Endothelial cell of umbilical vein (primary cell): Measurements from ENCODE around the gene YPEL5. TPM values are rescaled to one million over a fixed set of nuclear protein-coding genes. Genes with fewer than 3 reads are reported as not detected.

Experiments used
- BruUV-seq: library from RNA; stranded (reverse); fragments of 400-500 nt; replicated peaks from 2 replicates; lab custom pipeline; 2021; lab: Mats Ljungman, UMichigan
- CTCF ChIA-PET: fragments of 300-600, 350-600 bp; sonication (Branson Sonifier 250); formaldehyde crosslinking; loops from one replicate; lab custom pipeline; 2021; ENCODE audit warnings: antibody characterized with exemption, inconsistent platforms; lab: Charles Lee
- POLR2A ChIA-PET: fragments of 300-600, 350-600 bp; sonication (Branson Sonifier 250); formaldehyde crosslinking; loops from one replicate; lab custom pipeline; 2021; ENCODE audit warnings: antibody characterized with exemption, inconsistent platforms; lab: Charles Lee
- DNase-seq: peaks from one replicate; pipeline ENCODE4 v3.0.0-alpha.2; 2011; ENCODE audit warnings: low read depth, low spot score
- FAIRE-seq: peaks from 2 replicates; lab custom pipeline; 2011; peaks lifted over from hg19 to GRCh38; lab: Jason Lieb, UNC
- H2AFZ ChIP-seq: 2 replicates; pipeline ENCODE4 v1.6.0; 2012; ENCODE audit warnings: low read depth, low read length, control low read depth, inconsistent platforms
- H3K27ac ChIP-seq: 2 replicates; pipeline ENCODE4 v1.5.1; 2011; ENCODE audit warnings: low read depth, mild to moderate bottlenecking, control low read depth, low read length, moderate library complexity; ENCODE audit not compliant: insufficient read depth
- H3K27me3 ChIP-seq, 2 experiments: 2 replicates each; pipeline versions ENCODE4 v1.6.0 to v1.6.1; 2011; ENCODE audit warnings: low read length in 2 of 2, mixed read lengths in 1 of 2; ENCODE audit not compliant: control insufficient read depth in 2 of 2, insufficient read depth in 2 of 2
- H3K36me3 ChIP-seq, 2 experiments: 2 replicates in 1 of 2; 3 replicates in 1 of 2; pipeline ENCODE4 v1.5.1; 2011; ENCODE audit warnings: low read length in 2 of 2, mild to moderate bottlenecking in 1 of 2, moderate library complexity in 1 of 2; ENCODE audit not compliant: control insufficient read depth in 2 of 2, insufficient read depth in 2 of 2; ENCODE audit errors: extremely low read depth in 1 of 2
- H3K4me1 ChIP-seq: 3 replicates; pipeline ENCODE4 v1.5.1; 2011; ENCODE audit warnings: mild to moderate bottlenecking, low read length; ENCODE audit not compliant: control insufficient read depth, insufficient read depth; ENCODE audit errors: extremely low read depth
- H3K4me2 ChIP-seq: 2 replicates; pipeline ENCODE4 v1.6.1; 2011; ENCODE audit warnings: low read length, control low read depth, mixed read lengths; ENCODE audit not compliant: insufficient read depth
- H3K4me3 ChIP-seq, 3 experiments: fragments of 200-600 bp in 1 of 3; sonication (generic), shearing (Covaris generic) in 1 of 3; replicated peaks in 1 of 3; 2 replicates each; pipeline ENCODE4 v1.5.1; 2011 to 2016; ENCODE audit warnings: control low read depth in 3 of 3, low read length in 3 of 3, mild to moderate bottlenecking in 2 of 3, inconsistent platforms in 1 of 3, low read depth in 1 of 3, moderate library complexity in 1 of 3; ENCODE audit not compliant: insufficient read depth in 1 of 3
- H3K79me2 ChIP-seq: 2 replicates; pipeline ENCODE4 v1.6.0; 2012; ENCODE audit warnings: low read length, inconsistent platforms; ENCODE audit not compliant: control insufficient read depth, insufficient read depth
- H3K9ac ChIP-seq: replicated peaks from 2 replicates; pipeline ENCODE3; 2011; ENCODE audit warnings: low read length, control low read depth; ENCODE audit not compliant: insufficient read depth; ENCODE audit errors: extremely low read depth
- H3K9me1 ChIP-seq: replicated peaks from 3 replicates; pipeline ENCODE4 v1.6.0; 2011; ENCODE audit warnings: mild to moderate bottlenecking, low read length; ENCODE audit not compliant: control insufficient read depth, insufficient read depth; ENCODE audit errors: extremely low read depth
- H3K9me3 ChIP-seq: replicated peaks from 2 replicates; pipeline ENCODE4 v1.5.1; 2012; ENCODE audit warnings: low read length, inconsistent platforms; ENCODE audit not compliant: control insufficient read depth, insufficient read depth
- H4K20me1 ChIP-seq: replicated peaks from 2 replicates; pipeline ENCODE3; 2011; ENCODE audit warnings: mild to moderate bottlenecking, low read length; ENCODE audit not compliant: control insufficient read depth, insufficient read depth; ENCODE audit errors: extremely low read depth
- CTCF ChIP-seq, 2 donors: IDR thresholded peaks; 1 replicate in 1 of 2; 2 replicates in 1 of 2; pipeline ENCODE4 v1.5.1; 2011; ENCODE audit warnings: low read length in 2 of 2, mild to moderate bottlenecking in 2 of 2, moderate library complexity in 2 of 2, control low read depth in 1 of 2, inconsistent platforms in 1 of 2, low read depth in 1 of 2; ENCODE audit not compliant: insufficient read depth in 1 of 2; ENCODE audit errors: extremely low read depth in 1 of 2
- EZH2 ChIP-seq: IDR thresholded peaks from 2 replicates; pipeline ENCODE4 v1.6.1; 2012; ENCODE audit warnings: borderline replicate concordance, low read depth, mild to moderate bottlenecking, moderate library complexity, low read length, inconsistent platforms; ENCODE audit not compliant: severe bottlenecking
- FOS ChIP-seq: IDR thresholded peaks from 2 replicates; pipeline ENCODE4 v1.6.1; 2011; ENCODE audit warnings: mild to moderate bottlenecking, low read length, moderate library complexity, borderline replicate concordance; ENCODE audit not compliant: insufficient read depth
- GATA2 ChIP-seq: IDR thresholded peaks from 2 replicates; pipeline ENCODE4 v1.7.0; 2011; ENCODE audit warnings: low read depth, mild to moderate bottlenecking, moderate library complexity, mixed read lengths, low read length; ENCODE audit not compliant: insufficient read length, insufficient read depth
- JUN ChIP-seq: IDR thresholded peaks from 2 replicates; pipeline ENCODE4 v1.6.1; 2011; ENCODE audit warnings: borderline replicate concordance, low read depth; ENCODE audit not compliant: insufficient read length, insufficient read depth
- MAX ChIP-seq: IDR thresholded peaks from 2 replicates; pipeline ENCODE4 v1.6.1; 2011; ENCODE audit not compliant: insufficient read depth, insufficient read length
- MYC ChIP-seq: IDR thresholded peaks from one replicate; pipeline ENCODE4 v1.6.1; 2011; ENCODE audit warnings: mild to moderate bottlenecking, low read depth, low read length
- POLR2A ChIP-seq: IDR thresholded peaks from 2 replicates; pipeline ENCODE4 v1.6.1; 2012; ENCODE audit warnings: low read depth, mild to moderate bottlenecking, control low read depth, low read length
- POLR2AphosphoS5 ChIP-seq: IDR thresholded peaks from 2 replicates; pipeline ENCODE4 v1.6.1; 2012; ENCODE audit warnings: low read depth, mild to moderate bottlenecking, control low read depth, low read length, moderate library complexity; ENCODE audit not compliant: insufficient read depth
- dilution Hi-C: fragments of 300-500 bp; cut with MboI; formaldehyde crosslinking; loops from one replicate; pipeline ENCODE4 v1.15.0; 2019; ENCODE audit warnings: low sequenced_read_pairs; ENCODE audit not compliant: extremely low pct_ligation_motif_present
- intact Hi-C: fragments of 100-400 bp; cut with micrococcal nuclease; formaldehyde crosslinking; loops from one replicate; pipeline ENCODE4 v1.10.0; 2022
- polyA plus RNA-seq, 4 experiments: library from polyadenylated mRNA; depleted of rRNA in 3 of 4; stranded (reverse) in 3 of 4; unstranded in 1 of 4; fragments of >200 nt; gene quantifications; 2 replicates each; pipeline versions ENCODE4 v1.2.1 to v1.2.3, GENCODE V29; 2011 to 2012; ENCODE audit warnings: missing spikeins in 1 of 4
- total RNA-seq: library from RNA; stranded (reverse); gene quantifications from 2 replicates; pipeline ENCODE4 v1.2.3, GENCODE V29; 2021

The YPEL5 gene
- total and polyA plus RNA-seq, 2 donors (not counting 3 experiments of a cell fraction or from before 2014, with no cell fraction given) = 49.5 to 62.0 TPM

GRCh38 chr2:30147196-30147714 lies 448 bp downstream of the YPEL5 start:
- Histone ChIP-seq H4K20me1 (no peaks in the 10 kb centered on the region), H3K4me1 (peaks cover 30% of the 10 kb centered on the region), H3K9me3 (no peaks in the 10 kb centered on the region), H2AFZ (peak overlapping the region; percentile 49), H3K36me3 (peaks cover 0 to 2% of the 10 kb centered on the region in 2 experiments), H3K27ac (peak overlapping the region; percentile 87), H3K9me1 (no peaks in the 10 kb centered on the region), H3K4me2 (peak overlapping the region; percentile 23), H3K4me3 (peak overlapping the region; percentile 75 to 92 (median 80)), H3K27me3 (peaks cover 1 to 7% of the 10 kb centered on the region in 2 experiments), H3K9ac (peak overlapping the region; percentile 96), H3K79me2 (no peaks in the 10 kb centered on the region)
- BruUV-seq = no TSS peak
- DNase-seq (no peak), FAIRE-seq (no peak)
- intact Hi-C loops = loop anchor here (2.0 to 5.0 kb wide), 4 partner anchors 56 to 565 kb away; partner anchors contain the start of genes LBH and LCLAT1
- ChIA-PET POLR2A (interaction anchor here (0.7 to 1.2 kb wide), 4 partner anchors 12 to 84 kb away, joined by 3 to 14 read pairs (median 4); partner anchors contain the start of gene LBH), CTCF (interaction anchor here (0.8 to 8.0 kb wide), 6 partner anchors 10 to 565 kb away, joined by 3 to 101 read pairs (median 8); no protein-coding TSS in a partner anchor)
- dilution Hi-C loops = no loop called here
- no peak for TF ChIP-seq EZH2
- no peak for TF ChIP-seq MYC
- no peak for TF ChIP-seq JUN
- no peak for TF ChIP-seq POLR2A
- TF ChIP-seq FOS = no peak
- TF ChIP-seq GATA2 = no peak
- no peak for TF ChIP-seq POLR2AphosphoS5
- no peak for TF ChIP-seq MAX
- no peak for TF ChIP-seq CTCF (IDR thresholded peaks at IDR 0.05; ENCODE audit: extremely low read depth in 1 of 2, insufficient read depth in 1 of 2, low read depth in 1 of 2, low read length in 2 of 2)
